GM12873 (cell line): Measurements from ENCODE around the gene B4GALT1.

Experiments
- TF ChIP-seq, protein P1 (sequence below): IDR thresholded peaks from 2 replicates; pipeline ENCODE4 v1.5.1; 2012; ENCODE audit warnings: low read depth, mild to moderate bottlenecking, moderate library complexity, low read length, control low read depth; ENCODE audit not compliant: insufficient read depth; ENCODE audit errors: missing control alignments

B4GALT1 gene

DNA sequence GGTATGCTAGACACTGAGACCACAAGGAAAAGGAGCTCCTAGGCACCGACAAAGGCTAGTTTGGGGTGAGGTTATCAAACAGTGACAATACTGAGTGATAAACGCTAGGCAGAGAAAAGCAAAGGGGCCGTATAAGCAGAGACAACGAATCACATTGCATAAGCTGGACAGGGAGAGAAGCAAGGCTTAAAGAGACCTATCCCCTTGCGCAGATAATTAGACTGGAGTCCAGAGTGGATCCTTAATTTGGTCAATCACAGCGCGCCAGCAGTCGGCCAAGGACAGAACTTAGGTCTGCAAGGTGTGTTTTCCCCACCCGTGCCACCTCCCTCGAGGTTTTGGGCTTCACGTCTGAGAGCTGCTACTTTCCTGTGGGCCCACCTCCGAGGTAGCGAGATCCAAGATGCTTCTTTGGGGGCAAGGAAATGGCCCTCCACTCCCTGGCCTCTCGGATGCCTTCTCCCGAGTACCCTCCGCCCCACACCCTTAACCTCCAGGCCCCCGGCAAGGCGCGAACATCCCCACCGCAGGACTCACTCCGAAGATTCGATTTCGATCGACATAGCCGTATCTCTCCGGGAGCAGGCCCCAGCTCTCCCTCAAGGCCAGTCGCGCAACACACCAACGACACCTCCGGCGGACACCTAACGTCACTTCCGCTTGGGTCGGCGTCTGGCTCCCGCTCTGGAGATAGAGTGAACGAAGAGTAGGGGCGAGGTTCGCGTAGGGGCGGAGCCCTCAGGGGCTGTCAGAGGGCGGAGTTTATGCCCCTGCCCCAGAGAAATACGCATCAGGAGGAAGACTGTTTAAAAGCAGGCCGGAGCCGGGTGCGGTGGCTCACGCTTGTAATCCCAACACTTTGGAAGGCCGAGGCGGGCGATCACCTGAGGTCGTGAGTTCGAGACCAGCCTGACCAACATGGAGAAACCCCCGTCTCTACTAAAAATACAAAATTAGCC lies 90.8 kb downstream of the B4GALT1 start, which contains the start of gene SMU1:
TSS of gene SMU1 (minus strand) at position 629 of the 959 bp plus-strand sequence. CDS start at position 563, 66 bp downstream.
- TF ChIP-seq, protein P1, sequence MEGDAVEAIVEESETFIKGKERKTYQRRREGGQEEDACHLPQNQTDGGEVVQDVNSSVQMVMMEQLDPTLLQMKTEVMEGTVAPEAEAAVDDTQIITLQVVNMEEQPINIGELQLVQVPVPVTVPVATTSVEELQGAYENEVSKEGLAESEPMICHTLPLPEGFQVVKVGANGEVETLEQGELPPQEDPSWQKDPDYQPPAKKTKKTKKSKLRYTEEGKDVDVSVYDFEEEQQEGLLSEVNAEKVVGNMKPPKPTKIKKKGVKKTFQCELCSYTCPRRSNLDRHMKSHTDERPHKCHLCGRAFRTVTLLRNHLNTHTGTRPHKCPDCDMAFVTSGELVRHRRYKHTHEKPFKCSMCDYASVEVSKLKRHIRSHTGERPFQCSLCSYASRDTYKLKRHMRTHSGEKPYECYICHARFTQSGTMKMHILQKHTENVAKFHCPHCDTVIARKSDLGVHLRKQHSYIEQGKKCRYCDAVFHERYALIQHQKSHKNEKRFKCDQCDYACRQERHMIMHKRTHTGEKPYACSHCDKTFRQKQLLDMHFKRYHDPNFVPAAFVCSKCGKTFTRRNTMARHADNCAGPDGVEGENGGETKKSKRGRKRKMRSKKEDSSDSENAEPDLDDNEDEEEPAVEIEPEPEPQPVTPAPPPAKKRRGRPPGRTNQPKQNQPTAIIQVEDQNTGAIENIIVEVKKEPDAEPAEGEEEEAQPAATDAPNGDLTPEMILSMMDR: no peak

DNA sequence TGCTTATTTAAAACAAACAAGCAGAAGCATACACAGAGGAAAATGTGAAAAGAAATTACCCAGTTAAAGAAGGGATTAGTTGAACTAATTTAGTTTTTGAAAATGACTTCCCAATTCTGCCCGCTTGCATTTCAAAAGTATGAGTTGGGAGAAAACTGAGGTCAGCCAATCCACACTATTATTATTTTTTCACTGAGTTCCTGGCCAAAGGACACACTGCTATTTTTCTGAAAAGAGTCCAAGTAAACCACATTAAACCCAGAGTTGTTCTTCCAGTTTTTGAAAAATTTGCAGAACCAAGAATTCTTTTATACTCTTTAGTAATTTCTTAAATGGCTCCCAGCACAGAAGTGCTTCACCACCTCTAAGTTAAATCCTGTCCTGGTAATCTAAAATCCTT lies 98.1 kb downstream of the B4GALT1 start:
- TF ChIP-seq, protein P1: no peak

DNA sequence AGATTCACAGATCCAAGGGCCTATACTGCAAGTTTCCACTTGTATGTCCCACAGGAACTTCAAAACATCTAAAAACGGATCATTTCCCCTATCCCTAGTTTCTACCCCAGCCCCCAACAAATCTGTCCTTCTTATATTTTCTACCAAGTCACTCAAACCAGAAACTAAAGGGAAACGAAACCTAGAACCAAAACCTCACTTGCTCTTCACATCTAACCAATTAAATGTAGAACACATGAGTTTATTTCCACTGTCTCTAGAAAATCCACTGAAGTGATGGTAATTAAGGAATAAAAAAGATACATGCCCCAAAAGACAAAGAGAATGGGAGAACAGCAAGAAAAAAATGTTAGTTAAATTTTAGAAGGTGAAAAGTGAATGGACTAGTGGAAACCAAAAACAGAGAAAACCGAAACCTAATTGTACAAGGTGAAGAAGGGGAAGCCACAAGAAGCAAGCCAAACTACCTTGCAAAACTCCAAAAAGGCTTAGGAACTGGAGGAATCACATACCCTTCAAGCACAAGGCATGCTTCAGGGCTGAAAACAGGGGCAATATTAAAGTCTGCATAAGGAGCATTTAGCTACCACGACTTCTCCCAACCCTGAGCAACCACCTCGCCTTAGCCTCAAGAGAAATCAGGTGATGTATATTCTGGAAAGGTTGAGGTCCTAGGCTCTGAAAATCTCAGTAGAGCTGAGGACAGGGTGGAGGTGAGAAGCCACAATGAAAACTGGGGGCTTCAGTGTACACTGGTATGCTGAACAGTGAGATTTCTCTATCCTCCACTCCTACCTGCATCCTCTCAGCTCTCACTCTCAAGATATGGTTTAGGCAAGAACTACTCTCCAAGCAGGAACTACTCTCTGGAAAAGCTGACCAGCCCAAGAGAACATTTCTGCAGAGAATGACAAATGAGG lies 101.7 kb downstream of the B4GALT1 start:
- TF ChIP-seq, protein P1: no peak
